Activated naive CD4-positive, alpha-beta T cell treated with anti-CD3 and anti-CD28 coated beads, Interleukin-2, amount 50 U/mL, for 72 hours (primary cell): ENCODE results near the gene LIMK2. TPM values are rescaled to one million over a fixed set of nuclear protein-coding genes. Genes with fewer than 3 reads are reported as not detected.
"Not testable (repeated sequence)": the region's sequence is repeated elsewhere in the genome, so short reads cannot be mapped to it uniquely, and the experiment has no call there.

Source experiments
- ATAC-seq, 2 donors: fragments of 150-1000 bp; cut with Tn5 transposase; 2 replicates each; pipeline ENCODE4 v1.10.0; 2021; ENCODE audit warnings: mild to moderate bottlenecking in 2 of 2, moderate library complexity in 2 of 2
- DNase-seq, 2 donors: peaks; one replicate each; pipeline ENCODE4 v3.0.0; 2021 to 2022; ENCODE audit warnings: low spot score in 2 of 2
- H3K27ac Mint-ChIP-seq, 2 donors: one replicate each; pipeline ENCODE4 v1.8.0; 2022; ENCODE audit warnings: mild to moderate bottlenecking in 2 of 2, mixed read lengths in 2 of 2
- H3K36me3 Mint-ChIP-seq, 2 donors: one replicate each; pipeline ENCODE4 v1.8.0; 2022; ENCODE audit warnings: mixed read lengths in 2 of 2
- H3K9me3 Mint-ChIP-seq, 2 donors: one replicate each; pipeline ENCODE4 v1.8.0; 2022; ENCODE audit warnings: mixed read lengths in 2 of 2
- total RNA-seq, 2 donors: library from RNA; stranded (reverse); gene quantifications; one replicate each; pipeline ENCODE4 v1.2.3, GENCODE V29; 2022

Gene LIMK2
- total RNA-seq, 2 donors from 2014 or later = 46.8 to 66.2 TPM

- not testable (repeated sequence) for H3K36me3 Mint-ChIP-seq, DNase-seq, H3K27ac Mint-ChIP-seq, ATAC-seq, H3K9me3 Mint-ChIP-seq
Measured at GRCh38 chr22:31205059-31205458, 7.0 kb upstream of the LIMK2 start.

- H3K27ac Mint-ChIP-seq = peak overlapping the region; percentile 73 to 78
- not testable (repeated sequence) for ATAC-seq
Measured at GRCh38 chr22:31206460-31206859, 5.6 kb upstream of the LIMK2 start.

GRCh38 chr22:31206896-31207687, 5.0 kb upstream of the LIMK2 start:
- no peaks in the 10 kb centered on the region for H3K9me3 Mint-ChIP-seq
- H3K36me3 Mint-ChIP-seq = peaks cover 0 to 5% of the 10 kb centered on the region in 2 donors
- DNase-seq (peak in 1 of 2 donors; percentile 10), ATAC-seq (peak; percentile 54 to 74)
- peak overlapping the region; percentile 73 to 78 for H3K27ac Mint-ChIP-seq

More at GRCh38 chr22:31206460-31206859, 5.6 kb upstream of the LIMK2 start:
- not testable (repeated sequence) for H3K36me3 Mint-ChIP-seq, H3K9me3 Mint-ChIP-seq, DNase-seq

GRCh38 chr22:31210556-31211421, 1.3 kb upstream of the LIMK2 start:
- H3K27ac Mint-ChIP-seq = peak overlapping the region; percentile 81 to 96
- H3K36me3 Mint-ChIP-seq = no peaks in the 10 kb centered on the region
- DNase-seq (peak in 1 of 2 donors; percentile 9), ATAC-seq (no peak)
- no peaks in the 10 kb centered on the region for H3K9me3 Mint-ChIP-seq

- H3K36me3 Mint-ChIP-seq = no peaks in the 10 kb centered on the region
- peak overlapping the region; percentile 81 to 96 for H3K27ac Mint-ChIP-seq
- no peaks in the 10 kb centered on the region for H3K9me3 Mint-ChIP-seq
- DNase-seq = no peak
- no peak for ATAC-seq
Measured at GRCh38 chr22:31211482-31211861, 626 bp upstream of the LIMK2 start.

GRCh38 chr22:31212783-31213629, 908 bp downstream of the LIMK2 start:
- ATAC-seq = no peak
- Mint-ChIP-seq H3K9me3 (no peaks in the 10 kb centered on the region), H3K36me3 (no peaks in the 10 kb centered on the region), H3K27ac (peak overlapping the region; percentile 92 to 96)
- no peak for DNase-seq

GRCh38 chr22:31215018-31215535, 3.0 kb downstream of the LIMK2 start:
- no peak for DNase-seq
- no peak for ATAC-seq
- H3K9me3 Mint-ChIP-seq = no peaks in the 10 kb centered on the region
- H3K27ac Mint-ChIP-seq = no peak overlapping the region
- no peaks in the 10 kb centered on the region for H3K36me3 Mint-ChIP-seq

- ATAC-seq = no peak
- Mint-ChIP-seq H3K9me3 (no peaks in the 10 kb centered on the region), H3K27ac (peak overlapping the region; percentile 73 to 77), H3K36me3 (peaks cover 0 to 6% of the 10 kb centered on the region in 2 donors)
- no peak for DNase-seq
Measured at GRCh38 chr22:31218565-31219262, 6.6 kb downstream of the LIMK2 start.

- Mint-ChIP-seq H3K9me3 (no peaks in the 10 kb centered on the region), H3K36me3 (peaks cover 0 to 6% of the 10 kb centered on the region in 2 donors), H3K27ac (no peak overlapping the region)
- DNase-seq = no peak
- ATAC-seq = no peak
Measured at GRCh38 chr22:31221084-31221483, 9.0 kb downstream of the LIMK2 start.

GRCh38 chr22:31222736-31223135, 10.6 kb downstream of the LIMK2 start:
- Mint-ChIP-seq H3K9me3 (no peaks in the 10 kb centered on the region), H3K27ac (peak overlapping the region; percentile 58 to 66), H3K36me3 (peaks cover 0 to 6% of the 10 kb centered on the region in 2 donors)
- ATAC-seq (no peak), DNase-seq (no peak)

- Mint-ChIP-seq H3K36me3 (peaks cover 0 to 6% of the 10 kb centered on the region in 2 donors), H3K27ac (peak overlapping the region in 1 of 2 donors; percentile 46), H3K9me3 (no peaks in the 10 kb centered on the region)
- ATAC-seq (no peak), DNase-seq (no peak)
Measured at GRCh38 chr22:31223786-31224191, 11.7 kb downstream of the LIMK2 start.

GRCh38 chr22:31224691-31225090, 12.6 kb downstream of the LIMK2 start:
- ATAC-seq, H3K9me3 Mint-ChIP-seq, DNase-seq, H3K36me3 Mint-ChIP-seq: not testable (repeated sequence)
- H3K27ac Mint-ChIP-seq = peak overlapping the region in 1 of 2 donors; percentile 46

GRCh38 chr22:31227186-31227585, 15.1 kb downstream of the LIMK2 start:
- Mint-ChIP-seq H3K36me3 (no peaks in the 10 kb centered on the region), H3K27ac (peak overlapping the region in 1 of 2 donors; percentile 9), H3K9me3 (no peaks in the 10 kb centered on the region)
- DNase-seq = no peak
- no peak for ATAC-seq

GRCh38 chr22:31229402-31230079, 17.4 kb downstream of the LIMK2 start:
- peaks cover 0 to 1% of the 10 kb centered on the region in 2 donors for H3K36me3 Mint-ChIP-seq
- no peak for DNase-seq

GRCh38 chr22:31230155-31230870, 18.2 kb downstream of the LIMK2 start:
- Mint-ChIP-seq H3K36me3 (peaks cover 0 to 7% of the 10 kb centered on the region in 2 donors), H3K27ac (peak overlapping the region; percentile 74 to 96), H3K9me3 (no peaks in the 10 kb centered on the region)
- DNase-seq (no peak), ATAC-seq (peak in 1 of 2 donors; percentile 36)

More at GRCh38 chr22:31229402-31230079, 17.4 kb downstream of the LIMK2 start:
- ATAC-seq = peak; percentile 24 to 43
- Mint-ChIP-seq H3K9me3 (no peaks in the 10 kb centered on the region), H3K27ac (peak overlapping the region; percentile 74 to 96)
